ENCODE data around the gene PHF2.

Gene PHF2

DNA sequence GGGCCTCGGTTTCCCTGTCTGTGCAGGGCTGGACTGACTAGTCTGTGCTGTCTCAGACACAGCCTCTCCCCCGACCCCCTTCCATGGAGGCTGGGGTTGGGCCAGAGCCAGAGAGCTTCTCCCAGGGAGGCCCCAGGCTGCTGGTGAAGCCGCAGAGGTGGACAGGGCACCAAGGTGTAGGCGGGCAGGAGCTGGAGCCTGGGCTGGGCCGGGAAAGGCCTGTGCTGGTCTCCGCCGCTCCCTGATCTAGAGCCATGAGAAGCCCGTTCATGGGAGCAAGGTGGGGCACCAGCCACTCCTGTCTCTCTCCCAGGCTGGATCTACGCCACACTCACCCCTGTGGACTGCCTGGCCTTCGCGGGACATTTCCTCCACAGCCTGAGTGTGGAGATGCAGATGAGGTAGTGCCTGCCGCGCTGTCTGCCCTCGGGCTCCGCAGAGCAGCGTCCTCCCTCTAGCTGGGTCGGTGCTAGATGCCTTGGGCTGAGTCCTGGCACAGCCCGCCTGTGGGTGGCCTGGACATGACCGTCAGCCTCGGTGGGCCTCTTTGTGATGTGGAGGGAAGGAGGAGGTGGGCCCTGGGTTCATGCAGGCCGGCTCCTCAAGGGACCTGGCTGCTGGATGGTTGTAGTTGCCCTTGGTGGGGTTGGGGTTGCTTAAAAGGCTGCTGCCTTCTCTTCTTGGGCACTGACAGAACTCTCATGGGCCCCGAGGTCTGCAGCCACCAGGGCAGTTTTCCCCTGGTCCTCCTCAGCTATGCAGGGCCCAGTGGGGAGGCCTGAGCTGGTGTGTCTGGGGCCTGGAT lies 79.4 kb downstream of the PHF2 start:
- TF ChIP-seq, protein P1, sequence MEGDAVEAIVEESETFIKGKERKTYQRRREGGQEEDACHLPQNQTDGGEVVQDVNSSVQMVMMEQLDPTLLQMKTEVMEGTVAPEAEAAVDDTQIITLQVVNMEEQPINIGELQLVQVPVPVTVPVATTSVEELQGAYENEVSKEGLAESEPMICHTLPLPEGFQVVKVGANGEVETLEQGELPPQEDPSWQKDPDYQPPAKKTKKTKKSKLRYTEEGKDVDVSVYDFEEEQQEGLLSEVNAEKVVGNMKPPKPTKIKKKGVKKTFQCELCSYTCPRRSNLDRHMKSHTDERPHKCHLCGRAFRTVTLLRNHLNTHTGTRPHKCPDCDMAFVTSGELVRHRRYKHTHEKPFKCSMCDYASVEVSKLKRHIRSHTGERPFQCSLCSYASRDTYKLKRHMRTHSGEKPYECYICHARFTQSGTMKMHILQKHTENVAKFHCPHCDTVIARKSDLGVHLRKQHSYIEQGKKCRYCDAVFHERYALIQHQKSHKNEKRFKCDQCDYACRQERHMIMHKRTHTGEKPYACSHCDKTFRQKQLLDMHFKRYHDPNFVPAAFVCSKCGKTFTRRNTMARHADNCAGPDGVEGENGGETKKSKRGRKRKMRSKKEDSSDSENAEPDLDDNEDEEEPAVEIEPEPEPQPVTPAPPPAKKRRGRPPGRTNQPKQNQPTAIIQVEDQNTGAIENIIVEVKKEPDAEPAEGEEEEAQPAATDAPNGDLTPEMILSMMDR (IDR thresholded peaks at IDR 0.05; ENCODE audit: low read depth, low read length): no peak
- in situ Hi-C loops (cut with HindIII; ENCODE audit: low sequenced_read_pairs): no loop called here
- DNase-seq (ENCODE audit: low read depth, low spot score): no peak
- H3K4me3 ChIP-seq (ENCODE audit: low read depth, low read length): no peak overlapping the region

GRCh38 chr9:93656426-93657239 lies 80.2 kb downstream of the PHF2 start:
- in situ Hi-C loops (cut with HindIII; ENCODE audit: low sequenced_read_pairs): no loop called here
- no peak overlapping the region for H3K4me3 ChIP-seq (ENCODE audit: low read depth, low read length)
- DNase-seq (ENCODE audit: low read depth, low spot score): no peak
- TF ChIP-seq, protein P1 (IDR thresholded peaks at IDR 0.05; ENCODE audit: low read depth, low read length): no peak

- DNase-seq (ENCODE audit: low read depth, low spot score): no peak
- TF ChIP-seq, protein P1 (IDR thresholded peaks at IDR 0.05; ENCODE audit: low read depth, low read length): no peak
- H3K4me3 ChIP-seq (ENCODE audit: low read depth, low read length): no peak overlapping the region
- in situ Hi-C loops (cut with HindIII; ENCODE audit: low sequenced_read_pairs): no loop called here
Observed at GRCh38 chr9:93657331-93658111, 81.1 kb downstream of the PHF2 start.

DNA sequence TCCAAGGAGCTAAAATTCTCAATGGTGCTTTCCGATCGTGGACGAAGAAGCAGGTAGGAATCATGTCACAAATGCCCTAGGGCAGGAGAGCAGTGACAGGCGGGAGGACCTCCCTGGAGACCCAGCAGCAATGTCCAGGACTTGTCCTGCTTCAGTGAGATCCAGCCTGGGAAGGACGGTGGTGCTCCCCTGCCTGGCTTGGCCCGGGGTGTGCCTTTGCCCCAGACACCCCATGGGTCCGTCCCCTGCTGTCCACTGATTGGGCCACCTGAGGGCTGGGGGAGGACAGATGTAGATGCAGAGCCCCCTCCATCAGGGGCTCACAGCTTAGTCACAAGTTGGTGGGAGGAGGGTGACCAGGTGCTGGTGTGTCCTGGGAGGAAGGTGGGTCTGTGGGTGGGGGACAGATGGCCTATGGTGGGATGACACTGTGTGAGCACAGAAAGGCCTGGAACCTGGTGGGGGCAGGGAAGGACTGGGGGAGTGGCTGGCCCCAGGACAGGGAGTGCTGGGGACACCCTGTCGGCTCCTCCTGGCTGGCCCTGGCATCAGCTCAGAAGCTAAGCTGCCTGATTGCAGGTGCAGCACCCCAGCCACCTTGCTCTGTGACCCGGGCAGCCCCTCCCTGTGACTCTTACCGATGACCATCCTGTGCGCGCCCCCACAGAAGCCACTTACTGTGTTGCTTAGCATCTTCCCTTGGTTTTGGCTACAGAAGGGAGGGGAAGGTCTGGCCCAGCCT lies 82.0 kb downstream of the PHF2 start:
- in situ Hi-C loops (cut with HindIII; ENCODE audit: low sequenced_read_pairs): no loop called here
- H3K4me3 ChIP-seq (ENCODE audit: low read depth, low read length): no peak overlapping the region
- DNase-seq (ENCODE audit: low read depth, low spot score): no peak
- TF ChIP-seq, protein P1 (IDR thresholded peaks at IDR 0.05; ENCODE audit: low read depth, low read length): no peak

- no peak overlapping the region for H3K4me3 ChIP-seq (ENCODE audit: low read depth, low read length)
- DNase-seq (ENCODE audit: low read depth, low spot score): no peak
- TF ChIP-seq, protein P1 (IDR thresholded peaks at IDR 0.05; ENCODE audit: low read depth, low read length): no peak
- in situ Hi-C loops (cut with HindIII; ENCODE audit: low sequenced_read_pairs): no loop called here
Observed at GRCh38 chr9:93659044-93659836, 82.9 kb downstream of the PHF2 start.
